Peyer's patch (tissue), 4 donors: ENCODE data around the gene RPLP2. TPM values are rescaled to one million over a fixed set of nuclear protein-coding genes. Genes with fewer than 3 reads are reported as not detected.

ENCODE experiments used
- DNase-seq, 3 donors: peaks; one replicate each; pipeline ENCODE4 v3.0.0-alpha.2; 2017 to 2019
- H3K27ac ChIP-seq, 4 donors: fragments of 200-600 bp; sonication (generic); one replicate each; pipeline ENCODE4 v1.5.1; 2016 to 2019
- H3K27me3 ChIP-seq, 2 donors: fragments of 200-600 bp; sonication (generic); one replicate each; pipeline ENCODE4 v1.5.1; 2019
- H3K36me3 ChIP-seq, 3 donors: fragments of 200-600 bp; sonication (generic); one replicate each; pipeline ENCODE4 v1.5.1; 2016 to 2019
- H3K4me1 ChIP-seq, 4 donors: fragments of 200-600 bp; sonication (generic); one replicate each; pipeline ENCODE4 v1.5.1; 2016 to 2019
- H3K4me3 ChIP-seq, 4 donors: fragments of 200-600 bp; sonication (generic); 1 replicate in 3 of 4; 2 replicates in 1 of 4; pipeline ENCODE4 v1.5.1; 2016 to 2019; ENCODE audit warnings: mild to moderate bottlenecking in 1 of 4
- H3K9me3 ChIP-seq, 4 donors: fragments of 200-600 bp; sonication (generic); one replicate each; pipeline ENCODE4 v1.5.1; 2016 to 2019; ENCODE audit warnings: mild to moderate bottlenecking in 1 of 4
- CTCF ChIP-seq, 6 experiments: fragments of 450-650 bp in 4 of 6; fragments of 200-600 bp in 2 of 6; sonication (generic) in 1 of 6; IDR thresholded peaks; one replicate each; pipeline ENCODE4 v1.5.1; 2017 to 2019; ENCODE audit warnings: antibody characterized with exemption in 6 of 6, mild to moderate bottlenecking in 3 of 6, moderate library complexity in 1 of 6
- POLR2A ChIP-seq, 2 donors: fragments of 450-650 bp; IDR thresholded peaks; one replicate each; pipeline ENCODE4 v1.5.1; 2017; ENCODE audit warnings: antibody characterized with exemption in 2 of 2, mild to moderate bottlenecking in 2 of 2, moderate library complexity in 2 of 2
- total RNA-seq, 4 donors: library from RNA; depleted of rRNA; stranded (reverse); fragments of >200 nt; gene quantifications; one replicate each; pipeline ENCODE4 v1.1.0, GENCODE V29; 2016

Gene RPLP2
- total RNA-seq, 4 donors from 2014 or later, result 261 to 1,717 (median 510) TPM

GRCh38 chr11:782264-783174, 27.2 kb upstream of the RPLP2 start:
- Histone ChIP-seq H3K27me3 (no peaks in the 10 kb centered on the region), H3K4me3 (no peak overlapping the region), H3K9me3 (no peaks in the 10 kb centered on the region), H3K36me3 (peaks cover 0 to 12% (median 0%) of the 10 kb centered on the region in 3 donors), H3K4me1 (peaks cover 0 to 36% (median 4%) of the 10 kb centered on the region in 4 donors), H3K27ac (no peak overlapping the region)
- DNase-seq, result no peak
- TF ChIP-seq CTCF (IDR thresholded peaks at IDR 0.05) (no peak), POLR2A (IDR thresholded peaks at IDR 0.05) (no peak)

GRCh38 chr11:783581-784015, 26.2 kb upstream of the RPLP2 start:
- Histone ChIP-seq H3K27me3 (no peaks in the 10 kb centered on the region), H3K27ac (peak overlapping the region in 1 of 4 donors; percentile 14), H3K9me3 (no peaks in the 10 kb centered on the region), H3K4me1 (peaks cover 0 to 30% (median 0%) of the 10 kb centered on the region in 4 donors), H3K36me3 (peaks cover 0 to 12% (median 0%) of the 10 kb centered on the region in 3 donors), H3K4me3 (no peak overlapping the region)
- TF ChIP-seq POLR2A (IDR thresholded peaks at IDR 0.05) (peak in 1 of 2 donors; percentile 48), CTCF (IDR thresholded peaks at IDR 0.05) (peak in 5 of 6 experiments; percentile 17 to 84 (median 70))
- DNase-seq, result peak in 2 of 3 donors; percentile 86 to 87

GRCh38 chr11:786235-787083, 23.3 kb upstream of the RPLP2 start:
- TF ChIP-seq POLR2A (IDR thresholded peaks at IDR 0.05) (no peak), CTCF (IDR thresholded peaks at IDR 0.05) (no peak)
- no peaks in the 10 kb centered on the region for H3K9me3 ChIP-seq
- H3K27ac ChIP-seq, result no peak overlapping the region
- peaks cover 0 to 7% (median 0%) of the 10 kb centered on the region in 3 donors for H3K36me3 ChIP-seq
- peaks cover 0 to 8% of the 10 kb centered on the region in 2 donors for H3K27me3 ChIP-seq
- no peak for DNase-seq
- H3K4me1 ChIP-seq, result peaks cover 0 to 24% (median 4%) of the 10 kb centered on the region in 4 donors
- no peak overlapping the region for H3K4me3 ChIP-seq

GRCh38 chr11:787084-787675, 22.6 kb upstream of the RPLP2 start:
- H3K9me3 ChIP-seq, result no peaks in the 10 kb centered on the region
- peaks cover 0 to 8% of the 10 kb centered on the region in 2 donors for H3K27me3 ChIP-seq
- peaks cover 0 to 24% (median 4%) of the 10 kb centered on the region in 4 donors for H3K4me1 ChIP-seq
- DNase-seq, result no peak
- TF ChIP-seq CTCF (IDR thresholded peaks at IDR 0.05), result no peak
- TF ChIP-seq POLR2A (IDR thresholded peaks at IDR 0.05), result no peak
- no peak overlapping the region for H3K4me3 ChIP-seq
- H3K36me3 ChIP-seq, result peaks cover 0 to 14% (median 0%) of the 10 kb centered on the region in 3 donors
- H3K27ac ChIP-seq, result no peak overlapping the region

GRCh38 chr11:788009-788640, 21.6 kb upstream of the RPLP2 start:
- Histone ChIP-seq H3K4me1 (peaks cover 0 to 16% (median 4%) of the 10 kb centered on the region in 4 donors), H3K9me3 (no peaks in the 10 kb centered on the region), H3K4me3 (no peak overlapping the region), H3K27ac (no peak overlapping the region), H3K27me3 (peaks cover 0 to 8% of the 10 kb centered on the region in 2 donors), H3K36me3 (peaks cover 0 to 22% (median 0%) of the 10 kb centered on the region in 3 donors)
- TF ChIP-seq POLR2A (IDR thresholded peaks at IDR 0.05) (no peak), CTCF (IDR thresholded peaks at IDR 0.05) (peak in 1 of 6 experiments; percentile 19)
- no peak for DNase-seq
